B cell (primary cell): ENCODE data around the gene CIC. TPM values are rescaled to one million over a fixed set of nuclear protein-coding genes. Genes with fewer than 3 reads are reported as not detected.

Experiments
- ATAC-seq: fragments of 200-7000 bp; cut with Tn5 transposase; one replicate; pipeline ENCODE4 v1.10.0; 2021; ENCODE audit warnings: low read depth, mild to moderate bottlenecking, moderate number of reproducible peaks, moderate library complexity
- CTCF ChIA-PET: fragments of 350-600 bp; sonication (Branson Sonifier 250); formaldehyde crosslinking; loops from one replicate; lab custom pipeline; 2021; ENCODE audit warnings: antibody characterized with exemption, inconsistent platforms; lab: Charles Lee
- POLR2A ChIA-PET: fragments of 350-600 bp; sonication (Branson Sonifier 250); formaldehyde crosslinking; loops from one replicate; lab custom pipeline; 2021; ENCODE audit warnings: antibody characterized with exemption; lab: Charles Lee
- DNase-seq: peaks from one replicate; pipeline ENCODE4 v3.0.0; 2013
- H2AFZ ChIP-seq: 2 replicates; pipeline ENCODE4 v1.6.1; 2012; ENCODE audit warnings: mild to moderate bottlenecking, low read depth, low read length; ENCODE audit not compliant: insufficient read depth, poor library complexity, severe bottlenecking
- H3K27ac ChIP-seq, 2 donors: 1 replicate in 1 of 2; 2 replicates in 1 of 2; pipeline ENCODE4 v1.5.1; 2012 to 2013; ENCODE audit warnings: low read length in 2 of 2, mild to moderate bottlenecking in 2 of 2, moderate library complexity in 1 of 2
- H3K27me3 ChIP-seq, 4 experiments: fragments of 200-600 bp in 1 of 4; sonication (generic) in 1 of 4; replicated peaks in 1 of 4; 1 replicate in 2 of 4; 2 replicates in 2 of 4; pipeline versions ENCODE4 v1.6.1 to v1.7.0; 2013 to 2016; ENCODE audit warnings: low read length in 3 of 4, mild to moderate bottlenecking in 2 of 4, mixed read lengths in 1 of 4, moderate library complexity in 1 of 4; ENCODE audit not compliant: insufficient read depth in 4 of 4, control insufficient read depth in 3 of 4; ENCODE audit errors: control extremely low read depth in 1 of 4
- H3K36me3 ChIP-seq, 2 experiments: replicated peaks in 1 of 2; 1 replicate in 1 of 2; 2 replicates in 1 of 2; pipeline versions ENCODE4 v1.6.1 to v1.7.1; 2013; ENCODE audit warnings: low read length in 1 of 2; ENCODE audit not compliant: insufficient read depth in 2 of 2, control insufficient read depth in 1 of 2; ENCODE audit errors: control extremely low read depth in 1 of 2, extremely low read depth in 1 of 2
- H3K4me1 ChIP-seq, 2 donors: fragments of 200-600 bp in 1 of 2; sonication (generic) in 1 of 2; 1 replicate in 1 of 2; 2 replicates in 1 of 2; pipeline versions ENCODE4 v1.5.1 to v1.6.1; 2013 to 2017; ENCODE audit warnings: low read length in 2 of 2; ENCODE audit not compliant: control insufficient read depth in 2 of 2, insufficient read depth in 2 of 2
- H3K4me2 ChIP-seq: replicated peaks from 2 replicates; pipeline ENCODE3; 2012; ENCODE audit warnings: mild to moderate bottlenecking, low read depth, low read length; ENCODE audit not compliant: poor library complexity, severe bottlenecking
- H3K4me3 ChIP-seq, 5 experiments: fragments of 200-600 bp in 1 of 5; sonication (generic) in 1 of 5; 1 replicate in 3 of 5; 2 replicates in 2 of 5; pipeline versions ENCODE4 v1.5.1 to v1.7.0; 2011 to 2016; ENCODE audit warnings: low read length in 4 of 5, mild to moderate bottlenecking in 4 of 5, low read depth in 2 of 5, control low read depth in 1 of 5, moderate library complexity in 1 of 5; ENCODE audit not compliant: insufficient read depth in 1 of 5; ENCODE audit errors: control extremely low read depth in 1 of 5, extremely low read depth in 1 of 5
- H3K79me2 ChIP-seq: fragments of 200-600 bp; sonication (generic); one replicate; pipeline ENCODE4 v1.6.0; 2016; ENCODE audit warnings: low read length; ENCODE audit not compliant: control insufficient read depth, insufficient read depth
- H3K9ac ChIP-seq: fragments of 200-600 bp; sonication (generic); 2 replicates; pipeline ENCODE4 v1.6.1; 2017; ENCODE audit warnings: mild to moderate bottlenecking, low read length, moderate library complexity
- H3K9me3 ChIP-seq, 3 donors: one replicate each; pipeline versions ENCODE4 v1.6.1 to v1.7.1; 2013; ENCODE audit warnings: low read length in 2 of 3; ENCODE audit not compliant: control insufficient read depth in 2 of 3, insufficient read depth in 1 of 3; ENCODE audit errors: control extremely low read depth in 1 of 3
- H4K20me1 ChIP-seq: 2 replicates; pipeline ENCODE4 v1.6.0; 2012; ENCODE audit warnings: mild to moderate bottlenecking, low read length; ENCODE audit not compliant: insufficient read depth, control insufficient read depth, poor library complexity, severe bottlenecking
- H3K27ac Mint-ChIP-seq: one replicate; pipeline ENCODE4 v1.8.0; 2021; ENCODE audit warnings: mixed read lengths
- H3K27me3 Mint-ChIP-seq: one replicate; pipeline ENCODE4 v1.8.0; 2021; ENCODE audit warnings: mixed read lengths
- H3K4me1 Mint-ChIP-seq: one replicate; pipeline ENCODE4 v1.8.0; 2021; ENCODE audit warnings: mixed read lengths
- H3K4me3 Mint-ChIP-seq: one replicate; pipeline ENCODE4 v1.8.0; 2021; ENCODE audit warnings: mixed read lengths
- H3K9me3 Mint-ChIP-seq: one replicate; pipeline ENCODE4 v1.8.0; 2022; ENCODE audit warnings: mixed read lengths; ENCODE audit not compliant: insufficient read depth
- CTCF ChIP-seq: fragments of 200-600 bp; IDR thresholded peaks from one replicate; pipeline ENCODE4 v1.8.0; 2022; ENCODE audit warnings: antibody characterized with exemption, mild to moderate bottlenecking
- EZH2 ChIP-seq: IDR thresholded peaks from 2 replicates; pipeline ENCODE4 v1.6.1; 2012; ENCODE audit warnings: borderline replicate concordance, low read depth, mild to moderate bottlenecking, moderate library complexity, low read length; ENCODE audit not compliant: insufficient read depth, poor library complexity, severe bottlenecking
- WGBS: methylation state at CpG from one replicate; pipeline ENCODE4 v1.1.5; 2013; ENCODE audit warnings: missing lambda C conversion rate; ENCODE audit not compliant: insufficient coverage; 5-methylcytosine and 5-hydroxymethylcytosine counted together
- intact Hi-C: fragments of 100-400 bp; cut with micrococcal nuclease; formaldehyde crosslinking; loops from one replicate; pipeline ENCODE4 v1.10.0; 2022
- polyA plus RNA-seq: library from polyadenylated mRNA; depleted of rRNA; stranded (reverse); fragments of >200 nt; gene quantifications from 2 replicates; pipeline ENCODE4 v1.2.3, GENCODE V29; 2012
- total RNA-seq, 2 donors: library from RNA; stranded (reverse); fragments of 120-200 nt in 1 of 2; gene quantifications; 1 replicate in 1 of 2; 2 replicates in 1 of 2; pipeline versions ENCODE4 v1.2.3 to v1.2.4, GENCODE V29; 2013 to 2022

CIC gene
- total and polyA plus RNA-seq, 2 donors (not counting 1 experiment from before 2014, with no cell fraction given) = 75.7 to 119 TPM

DNA sequence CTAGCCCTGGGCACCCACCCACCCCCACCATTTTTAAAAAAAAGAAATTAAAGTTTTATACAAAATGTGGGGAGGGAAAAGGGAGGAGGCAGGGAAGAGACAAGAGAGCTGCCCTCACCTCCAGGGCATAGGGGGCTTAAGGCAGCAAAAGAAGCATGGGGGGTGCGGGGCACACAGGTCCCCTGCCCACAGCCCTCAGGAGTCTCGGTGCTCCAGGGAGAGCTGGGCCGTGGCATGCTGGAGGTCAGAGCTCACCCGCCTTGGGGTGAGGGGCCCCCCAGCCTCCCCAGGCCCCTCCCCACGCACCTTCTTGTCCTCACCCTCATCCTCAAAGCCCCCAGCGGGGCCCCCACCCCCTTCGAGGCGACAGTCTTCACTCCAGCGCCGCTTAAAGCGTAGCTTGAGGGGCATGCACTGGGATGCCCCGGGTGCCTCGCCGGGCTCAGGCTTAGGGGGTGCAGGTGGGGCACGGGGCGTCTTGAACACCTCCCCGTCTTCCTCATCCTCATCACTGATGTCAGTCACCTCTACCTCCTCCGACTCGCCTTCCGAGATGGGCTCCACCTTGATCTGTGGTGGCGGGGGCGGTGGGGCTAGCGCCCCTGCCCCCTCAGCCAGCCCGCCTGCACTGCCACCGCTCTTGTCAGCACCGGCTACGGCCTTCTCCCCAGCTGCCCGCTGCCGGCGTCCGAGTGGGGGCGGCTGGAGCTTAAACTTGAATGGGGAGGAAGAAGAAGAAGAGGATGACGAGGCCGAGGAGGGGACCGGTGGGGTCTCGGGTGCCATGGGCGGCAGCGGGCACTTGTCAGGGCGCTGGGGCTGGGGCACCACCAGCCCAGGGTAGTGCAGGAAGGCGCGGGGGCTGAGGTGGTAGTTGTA is 20.5 kb upstream of the CIC start:
- H3K36me3 ChIP-seq = peaks cover 2 to 15% of the 10 kb centered on the region in 2 experiments
- H3K9ac ChIP-seq = no peak overlapping the region
- DNase-seq (no peak), ATAC-seq (no peak)
- no peak overlapping the region for H3K4me2 ChIP-seq
- H3K9me3 ChIP-seq = peaks cover 0 to 4% (median 0%) of the 10 kb centered on the region in 3 donors
- CTCF ChIA-PET = interaction anchor here (8.9 kb wide), 1 partner anchor 31 kb away, joined by 89 read pairs; no protein-coding TSS in a partner anchor
- intact Hi-C loops = no loop called here
- no peaks in the 10 kb centered on the region for H3K27me3 ChIP-seq
- peaks cover 19% of the 10 kb centered on the region for H3K79me2 ChIP-seq
- TF ChIP-seq CTCF (no peak), EZH2 (no peak)
- H2AFZ ChIP-seq = no peak overlapping the region
- Mint-ChIP-seq H3K27me3 (no peaks in the 10 kb centered on the region), H3K9me3 (no peaks in the 10 kb centered on the region), H3K4me1 (peaks cover 42% of the 10 kb centered on the region), H3K27ac (no peak overlapping the region), H3K4me3 (no peak overlapping the region)
- peaks cover 22% of the 10 kb centered on the region for H4K20me1 ChIP-seq
- H3K27ac ChIP-seq = no peak overlapping the region
- H3K4me1 ChIP-seq = peaks cover 27 to 44% of the 10 kb centered on the region in 2 donors
- H3K4me3 ChIP-seq = no peak overlapping the region
- 97% methylated on average over 39 of the region's 41 CpGs for WGBS
- POLR2A ChIA-PET = interaction anchor here (0.8 kb wide), 1 partner anchor 16 kb away, joined by 6 read pairs; no protein-coding TSS in a partner anchor
